H1 (cell line): ENCODE measurements around the gene SMPD2. TPM values are rescaled to one million over a fixed set of nuclear protein-coding genes. Genes with fewer than 3 reads are reported as not detected.

Source experiments
- CTBP2 ChIP-seq: IDR thresholded peaks from 2 replicates; pipeline ENCODE4 v1.7.0; 2011; ENCODE audit warnings: borderline replicate concordance, mild to moderate bottlenecking, moderate library complexity, mixed read lengths, low read length; ENCODE audit not compliant: insufficient read depth, insufficient read length
- EGR1 ChIP-seq: IDR thresholded peaks from 2 replicates; pipeline ENCODE4 v1.6.1; 2011; ENCODE audit warnings: low read depth, low read length, borderline replicate concordance
- GABPA ChIP-seq: IDR thresholded peaks from 2 replicates; pipeline ENCODE4 v1.6.1; 2011; ENCODE audit warnings: mild to moderate bottlenecking, low read length, moderate library complexity, borderline replicate concordance; ENCODE audit not compliant: insufficient read depth
- HDAC2 ChIP-seq, 2 experiments: fragments of 300-600 bp in 1 of 2; sonication (generic) in 1 of 2; IDR thresholded peaks; 2 replicates each; pipeline ENCODE4 v1.6.1; 2011 to 2012; ENCODE audit warnings: low read depth in 2 of 2, low read length in 2 of 2, mild to moderate bottlenecking in 2 of 2, moderate library complexity in 2 of 2, borderline replicate concordance in 1 of 2, inconsistent platforms in 1 of 2
- KDM4A ChIP-seq: IDR thresholded peaks from one replicate; pipeline ENCODE4 v1.7.1; 2012; ENCODE audit warnings: low read depth, mild to moderate bottlenecking, moderate library complexity, low read length, inconsistent platforms; ENCODE audit not compliant: severe bottlenecking
- RFX5 ChIP-seq: IDR thresholded peaks from 2 replicates; pipeline ENCODE4 v1.6.1; 2011; ENCODE audit warnings: low read depth, low read length, improper control_type of control experiment, borderline replicate concordance
- SIRT6 ChIP-seq: IDR thresholded peaks from one replicate; pipeline ENCODE4 v1.7.1; 2012; ENCODE audit warnings: low read length, inconsistent platforms
- polyA plus RNA-seq, 7 experiments: library from polyadenylated mRNA; depleted of rRNA in 3 of 7; stranded (reverse) in 5 of 7; unstranded in 2 of 7; fragments of >200 nt in 5 of 7; fragments of 200-250 nt in 2 of 7; gene quantifications; 1 replicate in 5 of 7; 2 replicates in 1 of 7; 4 replicates in 1 of 7; pipeline versions ENCODE4 v1.2.1 to v1.2.3, GENCODE V29; 2011 to 2013; ENCODE audit warnings: missing spikeins in 2 of 7, mixed read lengths in 2 of 7
- total RNA-seq: library from RNA; stranded (reverse); fragmentation: NEBNext Ultra II Directional; extraction: Animal tissue kit (Norgen Biotek cat#: 25700); gene quantifications from 2 replicates; pipeline ENCODE4 v1.2.1, GENCODE V29; 2021
- TF ChIP-seq, protein P1 (sequence below): fragments of 300-600 bp; sonication (generic); IDR thresholded peaks from 2 replicates; pipeline ENCODE4 v1.7.1; 2012; ENCODE audit warnings: low read length, moderate library complexity, mild to moderate bottlenecking, inconsistent platforms; ENCODE audit not compliant: insufficient replicate concordance
- TF ChIP-seq, protein P2 (sequence below): IDR thresholded peaks from 2 replicates; pipeline ENCODE4 v1.6.1; 2011; ENCODE audit warnings: low read length, improper control_type of control experiment

Gene SMPD2
- total and polyA plus RNA-seq, 2 of the 8 experiments (the other 6 are each of a cell fraction or from before 2014, with no cell fraction given): 11.5 to 17.2 TPM

DNA sequence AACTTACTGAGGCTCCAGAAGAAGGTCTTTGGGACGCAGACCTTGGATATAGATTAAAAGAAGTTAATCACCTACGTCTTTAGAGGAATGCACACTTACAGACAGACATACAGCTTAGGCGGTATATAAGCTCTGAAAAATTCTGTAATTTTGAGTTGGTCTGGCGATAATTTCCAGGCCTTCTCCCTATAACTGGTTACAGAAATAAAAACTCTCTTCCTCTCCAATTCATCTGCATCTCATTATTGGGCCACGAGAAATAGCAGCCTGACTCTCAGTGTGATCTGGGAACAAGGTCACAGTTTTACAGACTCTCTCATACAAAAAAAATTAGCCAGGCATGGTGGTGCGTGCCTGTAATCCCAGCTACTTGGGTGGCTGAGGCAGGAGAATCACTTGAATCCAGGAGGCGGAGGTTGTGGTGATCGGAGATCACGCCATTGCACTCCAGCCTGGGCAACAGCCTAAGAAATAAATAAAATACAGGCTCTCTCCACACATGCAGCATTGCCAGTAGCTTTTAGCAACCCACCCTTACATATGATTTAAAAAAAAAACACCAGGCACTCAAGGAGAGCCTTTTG is 37.8 kb downstream of the SMPD2 start (continued):
- TF ChIP-seq, protein P1, sequence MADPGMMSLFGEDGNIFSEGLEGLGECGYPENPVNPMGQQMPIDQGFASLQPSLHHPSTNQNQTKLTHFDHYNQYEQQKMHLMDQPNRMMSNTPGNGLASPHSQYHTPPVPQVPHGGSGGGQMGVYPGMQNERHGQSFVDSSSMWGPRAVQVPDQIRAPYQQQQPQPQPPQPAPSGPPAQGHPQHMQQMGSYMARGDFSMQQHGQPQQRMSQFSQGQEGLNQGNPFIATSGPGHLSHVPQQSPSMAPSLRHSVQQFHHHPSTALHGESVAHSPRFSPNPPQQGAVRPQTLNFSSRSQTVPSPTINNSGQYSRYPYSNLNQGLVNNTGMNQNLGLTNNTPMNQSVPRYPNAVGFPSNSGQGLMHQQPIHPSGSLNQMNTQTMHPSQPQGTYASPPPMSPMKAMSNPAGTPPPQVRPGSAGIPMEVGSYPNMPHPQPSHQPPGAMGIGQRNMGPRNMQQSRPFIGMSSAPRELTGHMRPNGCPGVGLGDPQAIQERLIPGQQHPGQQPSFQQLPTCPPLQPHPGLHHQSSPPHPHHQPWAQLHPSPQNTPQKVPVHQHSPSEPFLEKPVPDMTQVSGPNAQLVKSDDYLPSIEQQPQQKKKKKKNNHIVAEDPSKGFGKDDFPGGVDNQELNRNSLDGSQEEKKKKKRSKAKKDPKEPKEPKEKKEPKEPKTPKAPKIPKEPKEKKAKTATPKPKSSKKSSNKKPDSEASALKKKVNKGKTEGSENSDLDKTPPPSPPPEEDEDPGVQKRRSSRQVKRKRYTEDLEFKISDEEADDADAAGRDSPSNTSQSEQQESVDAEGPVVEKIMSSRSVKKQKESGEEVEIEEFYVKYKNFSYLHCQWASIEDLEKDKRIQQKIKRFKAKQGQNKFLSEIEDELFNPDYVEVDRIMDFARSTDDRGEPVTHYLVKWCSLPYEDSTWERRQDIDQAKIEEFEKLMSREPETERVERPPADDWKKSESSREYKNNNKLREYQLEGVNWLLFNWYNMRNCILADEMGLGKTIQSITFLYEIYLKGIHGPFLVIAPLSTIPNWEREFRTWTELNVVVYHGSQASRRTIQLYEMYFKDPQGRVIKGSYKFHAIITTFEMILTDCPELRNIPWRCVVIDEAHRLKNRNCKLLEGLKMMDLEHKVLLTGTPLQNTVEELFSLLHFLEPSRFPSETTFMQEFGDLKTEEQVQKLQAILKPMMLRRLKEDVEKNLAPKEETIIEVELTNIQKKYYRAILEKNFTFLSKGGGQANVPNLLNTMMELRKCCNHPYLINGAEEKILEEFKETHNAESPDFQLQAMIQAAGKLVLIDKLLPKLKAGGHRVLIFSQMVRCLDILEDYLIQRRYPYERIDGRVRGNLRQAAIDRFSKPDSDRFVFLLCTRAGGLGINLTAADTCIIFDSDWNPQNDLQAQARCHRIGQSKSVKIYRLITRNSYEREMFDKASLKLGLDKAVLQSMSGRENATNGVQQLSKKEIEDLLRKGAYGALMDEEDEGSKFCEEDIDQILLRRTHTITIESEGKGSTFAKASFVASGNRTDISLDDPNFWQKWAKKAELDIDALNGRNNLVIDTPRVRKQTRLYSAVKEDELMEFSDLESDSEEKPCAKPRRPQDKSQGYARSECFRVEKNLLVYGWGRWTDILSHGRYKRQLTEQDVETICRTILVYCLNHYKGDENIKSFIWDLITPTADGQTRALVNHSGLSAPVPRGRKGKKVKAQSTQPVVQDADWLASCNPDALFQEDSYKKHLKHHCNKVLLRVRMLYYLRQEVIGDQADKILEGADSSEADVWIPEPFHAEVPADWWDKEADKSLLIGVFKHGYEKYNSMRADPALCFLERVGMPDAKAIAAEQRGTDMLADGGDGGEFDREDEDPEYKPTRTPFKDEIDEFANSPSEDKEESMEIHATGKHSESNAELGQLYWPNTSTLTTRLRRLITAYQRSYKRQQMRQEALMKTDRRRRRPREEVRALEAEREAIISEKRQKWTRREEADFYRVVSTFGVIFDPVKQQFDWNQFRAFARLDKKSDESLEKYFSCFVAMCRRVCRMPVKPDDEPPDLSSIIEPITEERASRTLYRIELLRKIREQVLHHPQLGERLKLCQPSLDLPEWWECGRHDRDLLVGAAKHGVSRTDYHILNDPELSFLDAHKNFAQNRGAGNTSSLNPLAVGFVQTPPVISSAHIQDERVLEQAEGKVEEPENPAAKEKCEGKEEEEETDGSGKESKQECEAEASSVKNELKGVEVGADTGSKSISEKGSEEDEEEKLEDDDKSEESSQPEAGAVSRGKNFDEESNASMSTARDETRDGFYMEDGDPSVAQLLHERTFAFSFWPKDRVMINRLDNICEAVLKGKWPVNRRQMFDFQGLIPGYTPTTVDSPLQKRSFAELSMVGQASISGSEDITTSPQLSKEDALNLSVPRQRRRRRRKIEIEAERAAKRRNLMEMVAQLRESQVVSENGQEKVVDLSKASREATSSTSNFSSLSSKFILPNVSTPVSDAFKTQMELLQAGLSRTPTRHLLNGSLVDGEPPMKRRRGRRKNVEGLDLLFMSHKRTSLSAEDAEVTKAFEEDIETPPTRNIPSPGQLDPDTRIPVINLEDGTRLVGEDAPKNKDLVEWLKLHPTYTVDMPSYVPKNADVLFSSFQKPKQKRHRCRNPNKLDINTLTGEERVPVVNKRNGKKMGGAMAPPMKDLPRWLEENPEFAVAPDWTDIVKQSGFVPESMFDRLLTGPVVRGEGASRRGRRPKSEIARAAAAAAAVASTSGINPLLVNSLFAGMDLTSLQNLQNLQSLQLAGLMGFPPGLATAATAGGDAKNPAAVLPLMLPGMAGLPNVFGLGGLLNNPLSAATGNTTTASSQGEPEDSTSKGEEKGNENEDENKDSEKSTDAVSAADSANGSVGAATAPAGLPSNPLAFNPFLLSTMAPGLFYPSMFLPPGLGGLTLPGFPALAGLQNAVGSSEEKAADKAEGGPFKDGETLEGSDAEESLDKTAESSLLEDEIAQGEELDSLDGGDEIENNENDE: no peak
- TF ChIP-seq SIRT6 (no peak), EGR1 (no peak), RFX5 (no peak), HDAC2 (IDR thresholded peaks at IDR 0.05; ENCODE audit: borderline replicate concordance in 1 of 2, low read depth in 2 of 2, low read length in 2 of 2) (no peak), KDM4A (no peak), GABPA (no peak), CTBP2 (no peak)
- TF ChIP-seq, protein P2, sequence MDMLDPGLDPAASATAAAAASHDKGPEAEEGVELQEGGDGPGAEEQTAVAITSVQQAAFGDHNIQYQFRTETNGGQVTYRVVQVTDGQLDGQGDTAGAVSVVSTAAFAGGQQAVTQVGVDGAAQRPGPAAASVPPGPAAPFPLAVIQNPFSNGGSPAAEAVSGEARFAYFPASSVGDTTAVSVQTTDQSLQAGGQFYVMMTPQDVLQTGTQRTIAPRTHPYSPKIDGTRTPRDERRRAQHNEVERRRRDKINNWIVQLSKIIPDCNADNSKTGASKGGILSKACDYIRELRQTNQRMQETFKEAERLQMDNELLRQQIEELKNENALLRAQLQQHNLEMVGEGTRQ: no peak
